Naive thymus-derived CD4-positive, alpha-beta T cell (primary cell): ENCODE measurements around the gene MGLL. TPM values are rescaled to one million over a fixed set of nuclear protein-coding genes. Genes with fewer than 3 reads are reported as not detected.

Source experiments
- ATAC-seq: fragments of 150-1000 bp; cut with Tn5 transposase; 2 replicates; pipeline ENCODE4 v1.10.0; 2021; ENCODE audit warnings: mild to moderate bottlenecking, moderate library complexity
- CTCF ChIA-PET: fragments of 350-600 bp; sonication (Branson Sonifier 250); formaldehyde crosslinking; loops from one replicate; lab custom pipeline; 2021; ENCODE audit warnings: antibody characterized with exemption; lab: Charles Lee
- POLR2A ChIA-PET: fragments of 350-600 bp; sonication (Branson Sonifier 250); formaldehyde crosslinking; loops from one replicate; lab custom pipeline; 2021; ENCODE audit warnings: antibody characterized with exemption, inconsistent platforms; lab: Charles Lee
- DNase-seq, 9 donors: peaks; one replicate each; pipeline versions ENCODE4 v3.0.0 to v3.0.0-alpha.2; 2020 to 2022; ENCODE audit warnings: mixed read lengths in 1 of 9
- H3K27ac ChIP-seq: one replicate; pipeline ENCODE4 v1.7.0; 2013; ENCODE audit warnings: mild to moderate bottlenecking, low read depth, low read length, moderate library complexity
- H3K27me3 ChIP-seq, 2 donors: one replicate each; pipeline ENCODE4 v1.7.0; 2013; ENCODE audit warnings: low read length in 2 of 2, mild to moderate bottlenecking in 2 of 2, moderate library complexity in 2 of 2; ENCODE audit not compliant: control insufficient read depth in 2 of 2, insufficient read depth in 2 of 2
- H3K36me3 ChIP-seq, 3 experiments: 1 replicate in 2 of 3; 2 replicates in 1 of 3; pipeline ENCODE4 v1.7.0; 2013; ENCODE audit warnings: low read length in 3 of 3, mild to moderate bottlenecking in 3 of 3, moderate library complexity in 1 of 3; ENCODE audit not compliant: insufficient read depth in 3 of 3, control insufficient read depth in 2 of 3
- H3K4me1 ChIP-seq, 2 donors: one replicate each; pipeline ENCODE4 v1.7.0; 2013; ENCODE audit warnings: low read length in 2 of 2, mild to moderate bottlenecking in 2 of 2, moderate library complexity in 1 of 2; ENCODE audit not compliant: control insufficient read depth in 2 of 2, insufficient read depth in 2 of 2
- H3K4me3 ChIP-seq: 2 replicates; pipeline ENCODE4 v1.7.0; 2013; ENCODE audit warnings: mild to moderate bottlenecking, low read length
- H3K9me3 ChIP-seq, 3 experiments: 1 replicate in 2 of 3; 2 replicates in 1 of 3; pipeline ENCODE4 v1.7.0; 2013; ENCODE audit warnings: low read length in 3 of 3; ENCODE audit not compliant: control insufficient read depth in 2 of 3
- H3K27ac Mint-ChIP-seq, 9 donors: one replicate each; pipeline ENCODE4 v1.8.0; 2020 to 2022; ENCODE audit warnings: mixed read lengths in 9 of 9, mild to moderate bottlenecking in 8 of 9, moderate library complexity in 5 of 9, inconsistent platforms in 2 of 9
- H3K27me3 Mint-ChIP-seq, 5 donors: one replicate each; pipeline ENCODE4 v1.8.0; 2021 to 2022; ENCODE audit warnings: mixed read lengths in 5 of 5, mild to moderate bottlenecking in 1 of 5
- H3K36me3 Mint-ChIP-seq, 5 donors: one replicate each; pipeline ENCODE4 v1.8.0; 2020 to 2022; ENCODE audit warnings: mixed read lengths in 5 of 5, mild to moderate bottlenecking in 3 of 5, inconsistent platforms in 1 of 5
- H3K4me1 Mint-ChIP-seq, 7 donors: one replicate each; pipeline ENCODE4 v1.8.0; 2020 to 2022; ENCODE audit warnings: mixed read lengths in 7 of 7, mild to moderate bottlenecking in 3 of 7, inconsistent platforms in 1 of 7
- H3K4me3 Mint-ChIP-seq, 10 donors: one replicate each; pipeline ENCODE4 v1.8.0; 2020 to 2022; ENCODE audit warnings: mild to moderate bottlenecking in 10 of 10, mixed read lengths in 10 of 10, moderate library complexity in 6 of 10, inconsistent platforms in 2 of 10
- H3K9me3 Mint-ChIP-seq, 11 donors: one replicate each; pipeline ENCODE4 v1.8.0; 2020 to 2022; ENCODE audit warnings: mixed read lengths in 11 of 11, mild to moderate bottlenecking in 4 of 11, inconsistent platforms in 1 of 11, moderate library complexity in 1 of 11
- intact Hi-C, 2 donors: fragments of 100-400 bp; cut with micrococcal nuclease; formaldehyde crosslinking; loops; one replicate each; pipeline ENCODE4 v1.15.1; 2023
- polyA plus RNA-seq, 2 donors: library from polyadenylated mRNA; unstranded; fragments of 300-500 nt; fragmentation: Illumina TruSeq; gene quantifications; one replicate each; pipeline ENCODE4 v1.2.3, GENCODE V29; 2021
- total RNA-seq, 6 experiments: library from RNA in 5 of 6; stranded (reverse) in 5 of 6; gene quantifications; 1 replicate in 5 of 6; 2 replicates in 1 of 6; pipeline ENCODE4 v1.2.3 and lab custom pipeline; 2021 to 2026

MGLL gene
- total RNA-seq (1 to 10 TPM; 1.0 to 6.0 (median 2.1) TPM), polyA plus RNA-seq (not detected), total RNA-seq (lab: John Stamatoyannopoulos, UW) (not detected)

DNA sequence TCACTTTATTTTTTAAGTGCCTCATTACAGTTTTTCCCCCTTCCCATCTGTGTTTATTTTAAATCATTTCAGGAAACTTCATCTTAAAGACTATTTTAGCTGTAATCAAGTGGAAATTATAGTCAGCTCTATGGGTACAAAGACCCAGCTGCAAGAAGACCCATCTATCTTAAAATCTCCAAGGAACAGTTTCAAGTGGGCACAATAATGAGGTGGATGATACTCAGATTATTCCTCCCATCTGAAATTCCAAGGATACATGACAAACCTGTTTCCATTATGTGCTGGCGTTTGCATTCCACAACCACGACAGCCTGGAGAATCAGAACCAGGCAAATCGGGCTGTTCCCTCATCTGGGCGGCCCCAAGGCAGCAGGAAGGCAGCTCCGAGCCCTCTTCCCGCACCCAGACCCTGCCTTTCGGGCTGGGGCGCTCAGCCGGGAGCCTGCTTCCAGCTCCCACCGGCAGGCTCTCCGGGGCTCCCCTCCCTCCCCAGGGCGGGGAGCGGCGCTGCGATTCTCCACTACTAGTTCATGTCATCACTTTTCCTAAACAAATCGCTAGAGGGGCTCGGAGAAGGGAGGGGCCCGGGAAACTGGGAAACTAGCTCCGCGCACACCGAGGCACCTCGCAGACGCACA lies at the start of gene MGLL:
TSS of gene MGLL (minus strand) at position 475 of the 641 bp plus-strand sequence. CDS start at position 278, 197 bp downstream.
- Mint-ChIP-seq H3K36me3 (peaks cover 0 to 1% (median 0%) of the 10 kb centered on the region in 5 donors), H3K9me3 (peaks cover 0 to 7% (median 1%) of the 10 kb centered on the region in 11 donors), H3K4me1 (peaks cover 0 to 25% (median 18%) of the 10 kb centered on the region in 7 donors), H3K27ac (peak within 1 kb of the TSS in 1 of 9 donors; percentile 73), H3K27me3 (peaks cover 60 to 76% (median 63%) of the 10 kb centered on the region in 5 donors), H3K4me3 (peak within 1 kb of the TSS; percentile 55 to 88 (median 79))
- Histone ChIP-seq H3K36me3 (no peaks in the 10 kb centered on the region), H3K27ac (no peak within 1 kb of the TSS), H3K4me1 (no peaks in the 10 kb centered on the region), H3K4me3 (no peak within 1 kb of the TSS), H3K27me3 (no peaks in the 10 kb centered on the region), H3K9me3 (no peaks in the 10 kb centered on the region)
- POLR2A ChIA-PET: no interaction called here
- CTCF ChIA-PET: no interaction called here
- DNase-seq: no peak
- ATAC-seq: no peak
- intact Hi-C loops: no loop called here

DNA sequence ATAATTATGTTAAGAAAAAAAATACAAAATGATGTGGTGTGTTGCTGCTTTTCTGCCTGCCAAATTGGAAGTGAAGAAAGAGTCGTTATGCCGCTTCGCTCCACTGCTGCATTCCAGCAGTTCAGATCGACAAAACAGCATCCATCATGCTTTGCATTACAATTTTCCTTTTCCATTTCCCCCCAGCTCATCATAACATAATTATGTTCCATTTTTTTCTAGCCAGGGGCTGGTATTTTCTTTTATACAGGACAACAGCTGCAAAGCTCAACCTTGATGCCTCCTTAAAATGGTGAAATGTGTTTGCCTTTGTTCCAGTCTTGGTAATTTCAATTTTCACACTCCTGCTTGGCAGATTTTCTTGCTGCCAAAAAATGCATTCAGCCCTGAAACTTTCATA lies 47.8 kb upstream of the MGLL start:
- Mint-ChIP-seq H3K27ac (no peak overlapping the region), H3K9me3 (no peaks in the 10 kb centered on the region), H3K4me1 (no peaks in the 10 kb centered on the region), H3K4me3 (no peak overlapping the region), H3K27me3 (peaks cover 0 to 24% (median 8%) of the 10 kb centered on the region in 5 donors), H3K36me3 (no peaks in the 10 kb centered on the region)
- no peak for ATAC-seq
- Histone ChIP-seq H3K9me3 (no peaks in the 10 kb centered on the region), H3K27me3 (no peaks in the 10 kb centered on the region), H3K36me3 (no peaks in the 10 kb centered on the region), H3K4me3 (no peak overlapping the region), H3K4me1 (no peaks in the 10 kb centered on the region), H3K27ac (no peak overlapping the region)
- CTCF ChIA-PET: no interaction called here
- no peak for DNase-seq
- intact Hi-C loops: no loop called here
- POLR2A ChIA-PET: no interaction called here

DNA sequence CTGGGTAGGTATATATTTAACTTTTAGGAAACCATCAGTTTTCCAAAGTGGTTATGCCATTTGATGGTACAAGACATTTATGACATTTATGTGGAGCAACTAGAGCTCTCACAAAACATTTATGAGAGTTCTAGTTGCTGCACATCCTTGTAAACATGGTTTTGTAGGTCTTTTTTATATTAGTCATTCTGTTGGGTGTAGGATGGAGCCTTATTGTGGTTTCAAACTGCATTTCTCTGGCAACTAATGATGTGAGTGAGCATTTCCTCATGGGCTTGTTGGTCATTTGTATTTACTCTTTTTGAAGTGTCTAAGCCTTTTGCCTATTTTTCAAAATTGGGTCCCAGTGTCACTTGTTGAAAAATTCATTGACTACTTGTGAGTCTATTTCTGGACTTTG lies 45.7 kb upstream of the MGLL start:
- Histone ChIP-seq H3K9me3 (no peaks in the 10 kb centered on the region), H3K36me3 (no peaks in the 10 kb centered on the region), H3K27me3 (no peaks in the 10 kb centered on the region), H3K4me1 (no peaks in the 10 kb centered on the region), H3K4me3 (no peak overlapping the region), H3K27ac (no peak overlapping the region)
- intact Hi-C loops: no loop called here
- Mint-ChIP-seq H3K9me3 (no peaks in the 10 kb centered on the region), H3K4me1 (no peaks in the 10 kb centered on the region), H3K27ac (no peak overlapping the region), H3K27me3 (peaks cover 0 to 24% (median 6%) of the 10 kb centered on the region in 5 donors), H3K36me3 (no peaks in the 10 kb centered on the region), H3K4me3 (no peak overlapping the region)
- ChIA-PET POLR2A (no interaction called here), CTCF (no interaction called here)
- ATAC-seq (no peak), DNase-seq (no peak)

DNA sequence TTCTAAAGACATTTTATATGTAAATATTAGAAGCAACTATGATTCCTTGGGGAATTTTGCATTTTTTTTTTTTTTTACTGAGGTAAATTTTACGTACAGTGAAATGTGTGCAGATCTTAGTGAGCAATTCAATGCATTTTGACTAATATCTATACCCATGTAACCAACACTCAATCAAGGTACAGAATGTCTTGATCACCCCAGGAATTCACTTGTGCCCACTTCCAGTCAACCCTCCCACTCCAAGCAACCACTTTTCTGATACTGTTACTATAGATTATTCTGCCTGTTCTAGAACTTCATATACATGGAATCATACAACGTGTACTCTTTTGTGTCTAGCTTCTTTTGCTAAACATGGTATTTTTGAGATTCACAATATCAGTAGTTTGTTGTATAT lies 45.1 kb upstream of the MGLL start:
- no peak overlapping the region for H3K4me3 Mint-ChIP-seq
- no peaks in the 10 kb centered on the region for H3K4me1 ChIP-seq
- no peak overlapping the region for H3K4me3 ChIP-seq
- H3K27ac Mint-ChIP-seq: no peak overlapping the region
- peaks cover 0 to 24% (median 6%) of the 10 kb centered on the region in 5 donors for H3K27me3 Mint-ChIP-seq
- ATAC-seq: no peak
- POLR2A ChIA-PET: no interaction called here
- no peaks in the 10 kb centered on the region for H3K4me1 Mint-ChIP-seq
- CTCF ChIA-PET: no interaction called here
- no peak for DNase-seq
- H3K27ac ChIP-seq: no peak overlapping the region
- no peaks in the 10 kb centered on the region for H3K36me3 ChIP-seq
- H3K9me3 Mint-ChIP-seq: no peaks in the 10 kb centered on the region
- no peaks in the 10 kb centered on the region for H3K36me3 Mint-ChIP-seq
- H3K9me3 ChIP-seq: no peaks in the 10 kb centered on the region
- no peaks in the 10 kb centered on the region for H3K27me3 ChIP-seq
- intact Hi-C loops: no loop called here

DNA sequence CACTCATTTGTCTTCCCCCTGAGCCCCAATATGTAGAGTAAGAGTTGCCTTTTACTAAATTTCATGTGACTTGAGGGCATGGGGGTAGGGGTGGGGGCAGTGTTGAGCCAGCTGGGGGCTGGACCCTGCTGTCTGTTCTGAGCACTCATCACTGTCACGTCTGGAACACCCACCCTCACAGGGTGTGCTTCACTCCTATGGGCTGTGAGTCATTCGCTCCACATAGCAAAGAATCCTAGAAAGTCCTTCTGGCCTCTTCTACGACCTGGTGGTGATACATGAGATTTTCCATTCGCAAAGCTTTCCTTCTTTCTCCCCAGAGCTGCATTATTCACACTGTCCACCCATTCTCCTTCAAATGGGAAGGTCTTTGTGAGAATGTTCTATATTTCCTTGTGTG lies 43.6 kb upstream of the MGLL start:
- no peak for ATAC-seq
- Mint-ChIP-seq H3K4me3 (no peak overlapping the region), H3K9me3 (no peaks in the 10 kb centered on the region), H3K36me3 (no peaks in the 10 kb centered on the region), H3K27me3 (peaks cover 0 to 24% (median 7%) of the 10 kb centered on the region in 5 donors), H3K27ac (no peak overlapping the region), H3K4me1 (no peaks in the 10 kb centered on the region)
- Histone ChIP-seq H3K4me1 (no peaks in the 10 kb centered on the region), H3K9me3 (no peaks in the 10 kb centered on the region), H3K36me3 (no peaks in the 10 kb centered on the region), H3K27me3 (no peaks in the 10 kb centered on the region), H3K4me3 (no peak overlapping the region), H3K27ac (no peak overlapping the region)
- ChIA-PET CTCF (no interaction called here), POLR2A (no interaction called here)
- intact Hi-C loops: no loop called here
- DNase-seq: no peak

DNA sequence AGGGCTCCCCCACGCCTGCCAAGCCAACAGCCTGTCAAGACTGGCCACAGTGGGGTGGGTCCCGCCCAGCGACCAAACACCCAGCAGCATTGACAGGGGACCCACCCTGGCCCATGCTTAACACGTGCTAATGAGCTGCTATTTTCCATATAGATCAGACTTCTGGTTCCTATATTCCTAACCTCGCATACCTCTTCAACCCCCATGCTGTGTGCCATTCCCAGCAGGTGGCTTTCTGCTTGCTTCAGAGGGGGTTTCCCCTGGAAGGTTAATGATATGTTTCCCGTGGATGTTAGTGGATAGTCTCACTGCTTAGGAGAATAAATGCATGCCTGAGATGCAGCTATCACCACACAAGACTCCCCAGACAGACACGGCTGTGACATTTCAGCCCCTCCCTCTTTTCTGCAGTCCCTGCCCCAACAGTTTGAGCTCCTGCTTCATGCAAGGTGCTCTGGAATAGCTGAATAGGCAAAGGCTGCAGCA lies 37.9 kb upstream of the MGLL start:
- Histone ChIP-seq H3K4me3 (no peak overlapping the region), H3K36me3 (no peaks in the 10 kb centered on the region), H3K9me3 (no peaks in the 10 kb centered on the region), H3K27ac (no peak overlapping the region), H3K4me1 (no peaks in the 10 kb centered on the region), H3K27me3 (no peaks in the 10 kb centered on the region)
- CTCF ChIA-PET: no interaction called here
- ATAC-seq: no peak
- H3K4me3 Mint-ChIP-seq: no peak overlapping the region
- no peaks in the 10 kb centered on the region for H3K36me3 Mint-ChIP-seq
- H3K27me3 Mint-ChIP-seq: peaks cover 0 to 2% (median 0%) of the 10 kb centered on the region in 5 donors
- intact Hi-C loops: no loop called here
- peaks cover 0 to 5% (median 3%) of the 10 kb centered on the region in 7 donors for H3K4me1 Mint-ChIP-seq
- H3K27ac Mint-ChIP-seq: no peak overlapping the region
- POLR2A ChIA-PET: no interaction called here
- no peak for DNase-seq
- H3K9me3 Mint-ChIP-seq: no peaks in the 10 kb centered on the region

DNA sequence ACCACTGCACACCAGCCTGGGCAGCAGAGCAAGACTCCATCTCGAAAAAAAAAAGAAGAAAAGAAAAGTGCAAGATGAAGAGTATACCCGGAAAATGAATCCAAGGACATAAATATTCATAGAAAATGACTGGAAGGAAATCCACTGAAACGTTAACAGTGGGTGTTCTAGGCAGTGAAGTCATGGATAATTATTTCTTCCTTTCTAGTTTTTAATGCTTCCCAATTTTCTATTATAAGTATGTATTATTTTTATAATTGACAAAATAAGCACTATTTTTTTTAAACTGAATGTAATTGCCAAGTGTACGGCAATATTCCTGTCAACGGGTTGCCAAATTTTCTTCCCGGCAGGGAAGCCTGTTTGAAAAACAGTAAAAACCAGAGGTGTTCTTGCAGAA lies 37.4 kb upstream of the MGLL start:
- no peaks in the 10 kb centered on the region for H3K9me3 Mint-ChIP-seq
- Histone ChIP-seq H3K27me3 (no peaks in the 10 kb centered on the region), H3K4me3 (no peak overlapping the region), H3K27ac (no peak overlapping the region), H3K4me1 (no peaks in the 10 kb centered on the region), H3K9me3 (no peaks in the 10 kb centered on the region), H3K36me3 (no peaks in the 10 kb centered on the region)
- no peak overlapping the region for H3K4me3 Mint-ChIP-seq
- H3K4me1 Mint-ChIP-seq: peaks cover 0 to 5% (median 3%) of the 10 kb centered on the region in 7 donors
- H3K27ac Mint-ChIP-seq: no peak overlapping the region
- DNase-seq (no peak), ATAC-seq (no peak)
- H3K36me3 Mint-ChIP-seq: no peaks in the 10 kb centered on the region
- ChIA-PET POLR2A (no interaction called here), CTCF (no interaction called here)
- peaks cover 0 to 2% (median 0%) of the 10 kb centered on the region in 5 donors for H3K27me3 Mint-ChIP-seq
- intact Hi-C loops: no loop called here
